Kidney tubule cell (primary cell): Measurements from ENCODE around the gene ADAR.

Experiments
- DNase-seq: peaks from one replicate; pipeline ENCODE4 v3.0.0-alpha.2; 2018; ENCODE audit warnings: low spot score

Gene ADAR

GRCh38 chr1:154583773-154584172 lies 24.2 kb downstream of the ADAR start:
- peak; percentile 48 for DNase-seq

- no peak for DNase-seq
Measured at GRCh38 chr1:154582885-154583284, 25.1 kb downstream of the ADAR start.

- DNase-seq, result no peak
Measured at GRCh38 chr1:154581766-154582165, 26.2 kb downstream of the ADAR start.

GRCh38 chr1:154579374-154579773 lies 28.6 kb downstream of the ADAR start:
- no peak for DNase-seq

GRCh38 chr1:154578058-154578418 lies 29.9 kb downstream of the ADAR start:
- no peak for DNase-seq

GRCh38 chr1:154577346-154578057 lies 30.5 kb downstream of the ADAR start:
- no peak for DNase-seq

- DNase-seq, result no peak
Measured at GRCh38 chr1:154575951-154576566, 31.9 kb downstream of the ADAR start.

GRCh38 chr1:154575147-154575927 lies 32.6 kb downstream of the ADAR start:
- DNase-seq, result no peak

GRCh38 chr1:154574716-154575115 lies 33.3 kb downstream of the ADAR start:
- DNase-seq, result peak; percentile 21

- no peak for DNase-seq
Measured at GRCh38 chr1:154573168-154573510, 34.8 kb downstream of the ADAR start.

GRCh38 chr1:154572468-154573167 lies 35.4 kb downstream of the ADAR start:
- DNase-seq, result no peak

- no peak for DNase-seq
Measured at GRCh38 chr1:154571964-154572288, 36.1 kb downstream of the ADAR start.

- no peak for DNase-seq
Measured at GRCh38 chr1:154571244-154571963, 36.6 kb downstream of the ADAR start.

GRCh38 chr1:154568157-154568815 lies 39.7 kb downstream of the ADAR start:
- DNase-seq, result no peak

- peak; percentile 65 for DNase-seq
Measured at GRCh38 chr1:154567386-154568156, 40.4 kb downstream of the ADAR start, which contains the start of gene CHRNB2. TSS of gene CHRNB2 (plus strand) at chr1:154567778. CDS start at chr1:154568045, 267 bp downstream.

GRCh38 chr1:154565876-154566275 lies 42.1 kb downstream of the ADAR start:
- DNase-seq, result no peak

- DNase-seq, result peak; percentile 90
Measured at GRCh38 chr1:154559466-154560044, 48.4 kb downstream of the ADAR start.

GRCh38 chr1:154558720-154559465 lies 49.1 kb downstream of the ADAR start:
- DNase-seq, result peak; percentile 98

GRCh38 chr1:154557939-154558719 lies 49.9 kb downstream of the ADAR start, which contains the start of gene UBE2Q1:
TSS of gene UBE2Q1 (minus strand) at chr1:154558662. CDS start at chr1:154558553, 109 bp downstream.
- DNase-seq, result peak; percentile 39
